GM19455 (cell line): Measurements from ENCODE around the gene BMPR1A.
"Not testable (repeated sequence)": the region's sequence is repeated elsewhere in the genome, so short reads cannot be mapped to it uniquely, and the experiment has no call there.

Source experiments
- ATAC-seq: cut with Tn5 transposase; IDR thresholded peaks from one replicate; pipeline ENCODE4 v1.9.1; 2021; ENCODE audit not compliant: unreplicated experiment

BMPR1A gene

DNA sequence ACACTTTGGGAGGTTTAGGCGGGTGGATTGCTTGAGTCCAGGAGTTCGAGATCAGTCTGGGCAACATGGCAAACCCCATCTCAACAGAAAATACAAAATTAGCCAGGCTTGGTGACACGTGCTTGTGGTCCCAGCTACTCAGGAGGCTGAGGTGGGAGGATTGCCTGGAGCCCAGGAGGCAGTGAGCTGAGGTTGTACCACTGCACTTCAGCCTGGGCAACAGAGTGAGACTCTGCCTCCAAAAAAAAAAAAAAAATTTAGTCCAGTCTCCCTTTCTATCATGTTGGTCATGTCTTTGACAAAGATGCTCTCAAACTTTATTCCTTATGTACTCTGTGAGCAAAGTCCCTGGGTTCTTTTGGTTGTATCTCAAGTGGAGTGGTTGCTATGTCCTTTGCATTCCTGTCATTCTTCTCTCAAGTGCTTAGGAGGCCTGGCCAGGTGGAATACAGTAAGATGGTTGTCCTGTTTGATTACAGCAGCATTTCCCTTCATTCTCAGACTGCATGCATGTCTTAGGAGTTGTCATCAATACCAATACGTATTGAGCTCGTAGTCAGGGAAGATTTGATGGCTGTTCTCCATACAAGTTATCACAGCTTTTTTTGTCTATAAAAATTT is 115.3 kb downstream of the BMPR1A start:
- no peak for ATAC-seq

DNA sequence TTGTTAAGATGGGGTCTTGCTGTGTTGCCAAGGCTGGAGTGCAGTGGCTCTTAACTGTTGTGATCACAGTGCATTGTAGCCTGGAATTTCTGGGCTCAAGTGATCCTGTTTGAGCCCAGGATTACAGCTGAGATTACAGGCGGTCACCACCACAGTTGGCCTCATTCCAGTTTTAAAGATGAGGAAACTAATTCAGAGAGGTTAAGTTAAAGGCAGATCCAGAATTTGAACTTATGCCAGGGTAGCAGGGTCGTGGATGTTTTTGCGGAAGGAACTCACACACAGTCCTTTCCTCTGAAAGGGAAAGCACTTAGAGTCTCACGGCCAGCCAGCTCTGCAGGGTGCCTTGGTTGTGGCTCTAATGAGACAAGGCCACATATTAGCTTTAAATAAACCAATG is 116.3 kb downstream of the BMPR1A start:
- ATAC-seq = no peak

DNA sequence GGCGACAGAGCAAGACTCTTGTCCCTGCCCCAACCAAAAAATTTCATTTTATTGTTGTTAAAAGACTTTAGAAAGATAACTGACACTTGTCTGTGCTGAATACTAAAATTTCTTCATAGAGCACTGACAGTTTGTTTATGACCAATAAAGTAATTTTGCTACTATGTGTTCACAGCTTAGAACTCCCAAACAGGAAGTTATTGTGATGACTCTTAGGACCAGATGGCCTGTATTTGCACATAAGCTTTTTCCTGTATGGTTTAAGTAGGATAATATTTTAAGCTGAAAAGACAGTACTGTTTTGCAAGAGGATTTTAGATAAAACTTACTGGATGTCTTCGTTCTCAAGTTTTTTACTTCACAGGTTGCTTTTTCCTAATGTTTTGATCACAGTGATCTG is 120.3 kb downstream of the BMPR1A start:
- ATAC-seq = no peak

DNA sequence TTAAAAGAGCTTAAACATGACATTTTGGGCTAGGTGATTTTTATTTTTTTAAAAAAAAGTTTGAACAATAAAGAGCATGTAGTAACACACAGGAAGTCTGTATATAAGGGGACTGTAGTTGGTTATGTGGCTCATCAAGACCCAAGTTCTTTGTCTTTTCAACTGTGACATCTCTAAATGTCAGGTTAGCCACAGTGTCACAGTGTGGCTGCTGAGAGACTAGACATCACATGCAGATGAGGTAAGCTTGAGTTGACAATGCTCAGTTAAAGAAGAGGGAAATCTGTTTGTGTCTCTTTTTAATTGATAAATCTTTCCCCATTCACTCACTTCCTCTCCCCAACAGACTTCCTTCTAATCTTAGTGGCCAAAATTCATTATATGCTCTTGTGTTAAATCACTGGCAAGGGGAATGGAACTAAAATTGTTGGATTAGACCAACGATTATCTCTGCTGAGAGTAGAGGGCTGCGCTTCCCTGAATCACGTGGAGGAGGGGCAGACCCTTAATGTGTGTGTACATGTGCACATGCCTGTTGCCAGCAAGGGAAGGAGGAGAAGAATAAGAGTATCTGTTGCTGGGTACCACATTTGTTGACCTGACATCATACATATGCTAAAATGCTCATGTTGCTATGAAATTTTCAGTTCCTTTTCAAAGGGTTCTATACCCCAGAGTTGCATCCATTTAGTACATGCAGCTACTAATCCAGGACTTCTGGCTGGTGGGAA is 122.7 kb downstream of the BMPR1A start:
- ATAC-seq = no peak

DNA sequence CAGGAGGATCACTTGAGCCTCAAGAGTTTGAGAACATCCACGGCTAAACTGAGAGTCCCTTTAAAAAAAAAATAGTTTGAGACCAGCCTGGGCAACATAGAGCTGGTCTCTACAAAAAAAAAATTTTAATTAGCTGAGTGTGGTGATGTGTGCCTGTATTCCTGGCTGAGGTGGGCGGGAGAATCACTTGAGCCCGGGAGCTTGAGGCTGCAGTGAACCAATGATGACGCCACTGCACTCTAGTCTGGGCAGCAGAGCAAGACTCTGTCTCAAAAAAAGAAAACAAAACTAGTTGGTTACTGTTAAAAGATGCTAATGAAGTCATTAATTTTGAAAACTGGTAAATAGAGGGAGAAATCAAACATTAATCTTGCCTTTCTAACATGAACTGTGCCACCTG is 124.6 kb downstream of the BMPR1A start:
- no peak for ATAC-seq

DNA sequence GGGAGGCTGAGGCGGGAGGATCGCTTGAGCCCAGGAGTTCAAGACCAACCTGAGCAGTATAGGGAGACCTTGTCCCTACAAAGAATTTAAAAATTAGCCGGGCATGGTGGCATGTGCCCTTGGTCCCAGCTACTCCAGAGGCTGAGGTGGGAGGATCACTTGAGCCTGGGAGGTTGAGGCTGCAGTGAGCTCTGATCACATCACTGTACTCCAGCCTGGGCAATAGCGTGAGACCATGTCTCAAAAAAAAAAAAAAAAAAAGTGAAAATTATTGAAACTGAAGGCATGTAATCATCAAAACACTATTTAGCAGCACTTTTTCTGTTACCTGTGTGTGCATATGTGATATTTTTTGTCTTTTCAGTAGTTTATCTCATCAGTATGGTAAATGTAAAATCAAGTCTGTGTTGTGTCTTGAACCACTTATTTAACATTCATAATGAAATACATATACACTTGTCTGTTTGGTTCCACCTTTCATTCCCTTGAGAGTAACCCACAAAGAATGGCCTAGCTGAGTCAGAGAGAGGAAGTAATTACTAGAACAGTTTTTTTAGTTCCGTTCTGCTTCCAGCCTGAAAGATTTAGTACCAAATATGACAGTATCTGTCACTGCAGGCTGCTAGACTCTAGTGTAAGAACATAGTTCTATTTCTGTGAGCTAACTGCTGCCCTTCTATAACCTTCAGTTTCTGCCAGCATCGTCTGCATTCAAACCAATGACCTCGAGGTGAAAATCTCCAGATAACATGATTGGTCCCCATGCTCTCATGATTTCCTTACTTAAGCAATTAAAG is 132.4 kb downstream of the BMPR1A start:
- peak; percentile 99 for ATAC-seq

DNA sequence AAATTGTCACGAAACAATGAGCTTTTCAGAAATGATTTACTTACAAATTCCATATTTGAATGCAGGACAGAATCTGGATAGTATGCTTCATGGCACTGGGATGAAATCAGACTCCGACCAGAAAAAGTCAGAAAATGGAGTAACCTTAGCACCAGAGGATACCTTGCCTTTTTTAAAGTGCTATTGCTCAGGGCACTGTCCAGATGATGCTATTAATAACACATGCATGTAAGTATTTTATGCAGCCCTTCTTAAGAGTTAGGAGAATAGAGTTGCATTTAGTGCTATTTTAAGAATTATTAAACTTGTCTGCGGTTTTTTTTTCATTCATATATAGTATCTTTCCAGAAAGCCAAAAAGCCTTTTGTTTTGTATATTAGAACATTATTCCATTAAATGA is 133.6 kb downstream of the BMPR1A start:
- no peak for ATAC-seq

DNA sequence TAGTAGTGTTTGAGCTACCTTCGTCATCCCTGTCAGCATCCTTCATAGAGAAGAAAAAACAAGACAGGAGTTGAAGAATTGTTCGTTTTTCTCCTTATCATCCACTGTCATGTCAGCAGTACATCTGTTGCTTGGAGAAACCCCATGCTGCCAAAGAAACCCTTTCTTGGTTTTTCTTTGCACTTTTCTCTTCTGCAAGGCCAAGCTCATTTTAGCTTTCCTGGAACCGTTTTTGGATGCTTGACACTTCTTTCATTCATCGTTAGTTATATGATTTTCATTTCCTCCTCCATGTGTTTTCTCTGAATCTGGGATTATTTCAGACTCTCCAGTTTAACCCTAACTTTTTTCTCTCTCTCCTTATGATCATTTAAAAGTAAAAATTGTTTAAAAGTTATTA is 142.1 kb downstream of the BMPR1A start:
- no peak for ATAC-seq

DNA sequence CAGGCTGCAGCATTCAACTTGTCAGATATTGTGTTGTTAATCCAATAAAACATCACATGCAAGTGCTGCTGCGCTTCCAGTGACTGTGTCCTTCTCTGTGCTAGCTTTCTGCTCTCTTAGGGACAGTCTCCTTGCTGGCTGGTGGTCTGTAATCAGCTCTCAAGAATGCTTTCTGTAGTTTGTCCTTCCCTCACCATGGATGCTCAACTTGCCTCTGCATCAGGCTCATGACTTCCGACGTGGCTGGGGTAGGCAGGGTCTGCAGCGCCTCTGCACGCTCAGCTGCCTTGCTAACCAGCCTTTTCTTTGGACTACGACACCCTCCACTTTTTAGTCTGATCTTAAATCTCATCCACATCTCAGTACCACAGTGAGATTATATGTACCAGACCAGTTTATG is 142.7 kb downstream of the BMPR1A start:
- no peak for ATAC-seq

DNA sequence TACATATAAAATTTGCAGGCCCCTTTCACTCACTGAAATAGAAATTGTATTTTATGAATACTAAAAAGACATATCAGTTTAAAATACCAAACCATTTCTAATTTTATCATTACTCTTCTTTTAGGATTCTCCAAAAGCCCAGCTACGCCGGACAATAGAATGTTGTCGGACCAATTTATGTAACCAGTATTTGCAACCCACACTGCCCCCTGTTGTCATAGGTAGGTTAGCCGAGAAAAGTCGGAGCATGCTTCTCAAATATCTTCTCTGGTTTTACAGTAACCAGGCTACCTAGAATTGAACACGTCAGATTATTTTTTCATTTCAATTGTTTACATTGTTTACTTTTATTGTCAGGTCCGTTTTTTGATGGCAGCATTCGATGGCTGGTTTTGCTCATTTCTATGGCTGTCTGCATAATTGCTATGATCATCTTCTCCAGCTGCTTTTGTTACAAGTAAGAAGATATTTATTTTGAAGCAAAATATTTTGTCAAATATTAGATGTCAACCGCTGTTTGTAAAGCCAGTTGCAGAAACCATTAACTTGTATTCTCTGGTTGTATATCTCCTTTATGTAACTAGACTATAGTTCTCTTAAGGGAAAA is 143.4 kb downstream of the BMPR1A start:
- no peak for ATAC-seq

DNA sequence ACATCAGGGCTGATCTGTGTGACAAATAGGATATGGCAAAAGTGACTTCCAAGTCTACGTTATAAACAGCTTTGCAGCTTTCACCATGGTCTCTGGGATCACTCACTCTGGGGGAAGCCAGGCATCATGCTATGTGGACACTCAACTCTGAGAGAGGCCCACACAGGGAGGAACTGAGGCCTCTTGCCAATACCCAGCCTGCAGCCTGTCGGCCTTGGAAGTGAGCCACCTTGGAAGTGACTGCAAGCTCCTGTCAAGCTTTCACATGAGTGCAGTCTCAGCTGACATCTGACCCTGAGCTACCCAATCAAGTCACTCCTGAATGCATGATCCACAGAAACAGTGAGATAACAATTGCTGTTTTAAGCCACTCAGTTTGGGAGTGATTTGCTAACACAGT is 144.5 kb downstream of the BMPR1A start:
- ATAC-seq = no peak

DNA sequence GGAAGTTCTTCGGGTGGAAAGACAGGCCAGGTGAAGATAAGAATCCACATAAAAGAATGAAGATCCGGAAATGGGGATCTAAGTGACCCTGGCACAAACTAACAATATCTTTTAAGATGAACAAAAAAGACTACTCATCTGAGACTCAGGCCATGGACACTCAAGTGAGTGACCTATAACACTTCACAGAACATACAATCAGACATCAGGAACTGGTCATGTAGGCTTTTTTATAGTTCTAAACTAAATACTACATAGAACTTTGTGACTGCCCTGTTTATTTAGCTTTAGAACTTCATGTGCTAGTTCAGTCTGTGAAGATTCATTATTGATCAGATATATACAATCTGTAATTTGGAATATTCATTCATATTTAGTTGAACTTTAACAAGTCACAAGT is 148.2 kb downstream of the BMPR1A start:
- ATAC-seq = no peak

DNA sequence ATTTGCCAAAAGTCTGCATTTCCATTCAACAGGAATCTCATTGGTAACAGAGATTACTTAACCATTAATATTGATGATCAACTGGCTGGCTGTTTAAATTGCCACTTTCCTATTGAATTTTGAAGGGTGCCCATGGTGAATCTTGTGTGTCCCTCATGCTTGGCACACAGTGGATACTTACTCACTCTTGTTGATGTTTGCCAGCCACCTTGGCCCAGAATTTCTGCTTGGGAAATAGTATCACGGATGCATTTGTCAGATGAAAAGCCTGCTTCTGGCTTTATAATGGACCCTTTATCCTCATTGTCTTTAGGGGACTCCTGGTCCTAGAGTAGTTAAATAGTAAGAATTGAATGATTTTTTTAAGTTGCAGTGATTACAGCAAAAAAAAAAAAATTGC is 149.0 kb downstream of the BMPR1A start:
- no peak for ATAC-seq

DNA sequence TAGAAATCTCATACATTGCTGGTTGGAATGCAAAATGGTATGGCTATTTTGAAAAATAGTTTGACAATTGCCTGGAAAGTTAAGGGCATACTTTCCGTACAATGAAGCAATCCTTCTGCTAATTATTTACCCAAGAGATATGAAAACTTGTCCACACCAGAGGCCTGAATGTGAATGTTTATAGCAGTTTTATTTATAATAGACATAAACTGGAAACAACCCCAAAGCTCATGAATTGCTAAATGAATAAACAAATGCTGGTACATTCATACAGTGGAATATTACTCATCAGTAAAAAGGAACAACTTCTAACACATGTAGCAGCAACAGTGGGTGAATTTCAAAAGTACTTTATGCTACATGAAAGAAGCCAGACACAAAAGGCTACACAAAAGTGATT is 158.3 kb downstream of the BMPR1A start:
- no peak for ATAC-seq

DNA sequence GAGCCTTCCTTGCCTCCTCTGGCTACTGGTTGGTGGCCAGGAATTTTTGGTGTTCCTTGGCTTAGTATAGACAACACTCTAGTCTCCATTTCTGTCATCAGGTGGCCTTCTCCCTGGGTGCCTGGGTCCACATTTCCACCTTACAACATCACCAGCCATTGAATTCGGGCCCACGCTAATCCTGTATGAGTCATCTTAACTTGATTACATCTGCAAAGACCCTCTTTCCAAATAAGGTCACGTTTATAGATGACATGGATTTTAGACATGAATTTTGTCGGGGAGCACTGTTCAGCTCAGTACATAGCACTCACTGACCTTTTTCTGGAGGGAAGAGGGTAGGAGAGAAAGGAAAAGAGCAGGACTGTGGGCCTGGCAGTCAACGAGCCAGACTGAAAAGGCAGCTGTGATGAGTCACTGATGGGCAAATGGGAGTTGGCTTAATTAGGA is 161.6 kb downstream of the BMPR1A start:
- no peak for ATAC-seq

DNA sequence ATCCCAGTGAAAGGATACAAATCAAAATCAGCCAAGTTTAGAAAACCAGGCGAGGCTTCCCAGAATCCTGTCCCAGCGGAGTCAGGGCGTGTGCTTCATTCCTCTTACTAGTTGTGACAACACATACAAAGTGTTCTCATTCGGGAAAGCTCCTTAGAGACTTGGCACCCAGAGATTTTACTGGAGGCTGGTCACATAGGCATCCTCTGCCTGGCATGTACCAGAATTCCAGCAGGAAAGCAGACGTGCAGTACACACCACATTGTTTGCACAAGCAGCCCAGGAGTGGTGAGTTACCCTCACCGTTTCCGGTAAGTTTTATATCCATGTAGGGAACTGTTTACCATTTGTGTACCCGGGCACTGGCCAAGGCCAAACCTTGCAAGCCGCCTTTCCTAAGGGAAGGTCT is 166.1 kb downstream of the BMPR1A start:
- no peak for ATAC-seq

DNA sequence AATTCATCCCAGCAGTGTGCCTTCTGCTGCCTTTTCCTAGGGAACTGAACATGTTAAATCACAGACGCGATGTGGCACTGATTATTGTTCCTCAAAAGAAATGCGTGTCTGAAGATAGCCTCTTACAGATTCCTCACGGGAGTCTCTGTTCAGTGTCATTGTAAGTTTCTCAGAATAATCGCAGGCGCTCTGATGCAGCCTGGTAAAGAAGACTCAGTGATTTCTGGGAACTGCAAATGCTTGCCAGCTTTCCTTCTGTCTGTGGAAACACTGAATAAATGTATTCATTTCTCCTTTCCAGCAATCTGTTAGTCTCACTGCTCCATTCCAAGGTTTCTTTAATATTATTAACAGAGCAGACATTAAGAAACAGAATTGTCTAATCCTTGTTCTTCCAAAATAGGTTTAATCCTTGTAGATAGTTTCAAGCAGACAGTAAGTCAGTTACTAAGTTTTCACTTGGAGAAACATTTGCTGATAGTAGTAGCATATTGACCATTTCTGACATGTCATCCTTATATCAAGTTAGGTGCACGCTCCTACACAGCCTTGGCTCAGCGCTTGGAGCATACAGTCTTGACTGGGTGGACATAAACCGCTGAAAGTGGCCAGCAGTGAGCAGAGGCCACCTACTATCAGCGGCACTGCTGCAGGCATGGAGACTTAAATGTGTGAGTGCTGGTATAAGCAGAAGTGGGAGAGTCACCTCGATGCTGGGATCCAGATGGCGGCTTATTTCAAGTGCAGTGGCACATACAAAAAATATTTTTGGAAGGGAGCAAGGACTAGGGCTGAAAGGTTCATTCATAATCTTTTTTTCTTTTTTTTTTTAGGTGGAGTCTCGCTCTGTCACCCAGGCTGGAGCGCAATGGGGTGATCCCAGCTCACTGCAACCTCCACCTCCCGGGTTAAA is 173.3 kb downstream of the BMPR1A start:
- no peak for ATAC-seq

DNA sequence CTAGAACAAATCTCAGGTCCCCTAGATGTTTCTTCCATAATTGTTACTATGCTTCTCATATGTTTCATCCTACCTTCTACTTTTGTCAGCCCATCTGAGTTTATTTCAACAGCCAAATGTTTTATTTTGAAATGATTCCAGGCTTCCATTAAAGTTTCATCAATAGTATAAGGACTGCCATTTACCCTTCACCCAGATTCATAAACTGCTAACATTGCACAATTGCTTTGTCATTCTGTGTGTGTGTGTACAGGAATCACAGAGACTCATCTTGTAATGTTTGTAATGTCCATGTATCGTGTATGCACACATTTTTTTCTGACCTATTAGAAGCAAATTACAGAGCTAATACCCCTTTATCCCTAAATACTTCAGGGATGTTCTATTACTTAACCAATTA is 175.5 kb downstream of the BMPR1A start:
- no peak for ATAC-seq

DNA sequence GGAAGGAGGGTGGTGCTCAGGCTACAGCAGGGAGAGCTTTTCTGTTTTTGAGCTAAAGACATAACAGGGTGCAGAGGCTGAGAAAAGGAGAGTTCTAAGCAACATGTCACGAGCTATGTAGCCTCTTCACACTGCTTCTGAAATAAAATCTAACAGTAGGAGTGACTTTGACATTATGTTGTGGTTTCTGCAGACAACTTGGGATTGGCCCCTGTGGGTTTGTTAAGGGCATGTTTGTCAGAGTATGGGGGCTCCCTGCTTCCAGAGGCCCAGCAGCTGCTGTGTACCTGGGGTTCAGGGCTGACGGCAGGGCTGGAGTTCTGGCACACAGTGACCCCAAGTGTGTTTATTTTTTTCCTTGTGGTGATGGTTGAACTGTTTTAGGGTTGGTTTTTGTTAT is 176.3 kb downstream of the BMPR1A start:
- ATAC-seq = no peak

DNA sequence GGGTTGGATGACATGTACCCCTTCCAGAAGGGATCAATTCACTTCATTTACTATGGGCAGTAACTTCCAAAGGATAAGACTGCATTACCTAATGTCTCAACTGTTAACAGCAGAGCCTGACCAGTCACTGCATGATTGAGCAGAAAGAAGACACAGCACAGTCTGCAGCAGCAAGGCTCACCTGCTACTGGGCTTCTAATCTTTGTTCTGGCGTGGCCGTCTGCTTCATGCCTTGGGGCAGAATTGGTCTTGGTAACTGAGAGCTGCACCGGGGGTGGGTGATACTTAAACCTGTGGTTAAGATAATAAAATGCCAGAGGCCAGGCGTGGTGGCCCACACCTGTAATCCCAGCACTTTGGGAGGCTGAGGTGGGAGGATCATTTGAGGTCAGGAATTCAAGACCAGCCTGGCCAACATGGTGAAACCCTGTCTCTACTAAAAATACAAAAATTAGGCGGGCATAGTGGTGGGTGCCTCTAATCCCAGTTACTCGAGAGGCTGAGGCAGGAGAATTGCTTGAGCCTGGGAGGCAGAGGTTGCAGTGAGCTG is 177.8 kb downstream of the BMPR1A start:
- ATAC-seq = not testable (repeated sequence)
